Left colon (tissue), 2 donors: ENCODE results near the gene MLLT1. TPM values are rescaled to one million over a fixed set of nuclear protein-coding genes. Genes with fewer than 3 reads are reported as not detected.

Experiments used
- ATAC-seq: fragments of 200-7000 bp; cut with Tn5 transposase; one replicate; pipeline ENCODE4 v1.9.1; 2020; ENCODE audit warnings: mild to moderate bottlenecking, moderate library complexity
- DNase-seq, 2 donors: peaks; one replicate each; pipeline ENCODE4 v3.0.0-alpha.2; 2020
- intact Hi-C, 2 donors: fragments of 100-400 bp; cut with DNase I in 1 of 2; cut with micrococcal nuclease in 1 of 2; formaldehyde crosslinking; loops; one replicate each; pipeline versions ENCODE4 v1.11.2 to v1.14.0; 2022; cut with DNase I, micrococcal nuclease
- total RNA-seq, 2 donors: library from RNA; stranded (reverse); fragmentation: NEBNext Ultra II Directional; extraction: Animal tissue kit (Norgen Biotek cat#: 25700); gene quantifications; one replicate each; pipeline ENCODE4 v1.2.1, GENCODE V29; 2021
- donor health status: DM: no; HTN: no; CAD: no.
- donor health status: DM: yes; HTN: yes; CAD: no.

MLLT1 gene
- total RNA-seq, 2 donors from 2014 or later = 28.3 to 37.2 TPM

- ATAC-seq (no peak), DNase-seq (no peak)
- intact Hi-C loops = no loop called here
Measured at GRCh38 chr19:6262519-6262918, 17.3 kb downstream of the MLLT1 start.

GRCh38 chr19:6261883-6262282, 17.9 kb downstream of the MLLT1 start:
- DNase-seq = no peak
- ATAC-seq = no peak
- intact Hi-C loops = no loop called here

GRCh38 chr19:6260912-6261650, 18.7 kb downstream of the MLLT1 start:
- ATAC-seq (peak; percentile 37), DNase-seq (no peak)
- intact Hi-C loops = no loop called here

- no peak for DNase-seq
- intact Hi-C loops = no loop called here
- ATAC-seq = no peak
Measured at GRCh38 chr19:6260376-6260775, 19.4 kb downstream of the MLLT1 start.

GRCh38 chr19:6259312-6259861, 20.4 kb downstream of the MLLT1 start:
- no peak for DNase-seq
- intact Hi-C loops = no loop called here
- ATAC-seq = no peak

- intact Hi-C loops = no loop called here
- ATAC-seq (no peak), DNase-seq (no peak)
Measured at GRCh38 chr19:6258812-6259311, 20.9 kb downstream of the MLLT1 start.

GRCh38 chr19:6253954-6254733, 25.6 kb downstream of the MLLT1 start:
- DNase-seq (no peak), ATAC-seq (no peak)
- intact Hi-C loops = no loop called here

GRCh38 chr19:6252066-6252465, 27.7 kb downstream of the MLLT1 start:
- intact Hi-C loops = no loop called here
- DNase-seq (no peak), ATAC-seq (no peak)

- DNase-seq (no peak), ATAC-seq (no peak)
- intact Hi-C loops = no loop called here
Measured at GRCh38 chr19:6250909-6251308, 28.9 kb downstream of the MLLT1 start.

GRCh38 chr19:6250024-6250615, 29.7 kb downstream of the MLLT1 start:
- ATAC-seq (peak; percentile 57), DNase-seq (no peak)
- intact Hi-C loops = no loop called here

- intact Hi-C loops = no loop called here
- DNase-seq (no peak), ATAC-seq (no peak)
Measured at GRCh38 chr19:6249296-6249695, 30.5 kb downstream of the MLLT1 start.

GRCh38 chr19:6248844-6249243, 30.9 kb downstream of the MLLT1 start:
- ATAC-seq = no peak
- intact Hi-C loops = no loop called here
- DNase-seq = no peak

GRCh38 chr19:6248341-6248740, 31.4 kb downstream of the MLLT1 start:
- ATAC-seq = no peak
- intact Hi-C loops = no loop called here
- DNase-seq = no peak

GRCh38 chr19:6247007-6247288, 32.8 kb downstream of the MLLT1 start:
- ATAC-seq = no peak
- intact Hi-C loops = no loop called here
- DNase-seq = no peak

GRCh38 chr19:6246174-6247006, 33.4 kb downstream of the MLLT1 start:
- DNase-seq = no peak
- intact Hi-C loops = no loop called here
- ATAC-seq = no peak

- ATAC-seq (no peak), DNase-seq (no peak)
- intact Hi-C loops = no loop called here
Measured at GRCh38 chr19:6242677-6243076, 37.1 kb downstream of the MLLT1 start.

- no peak for DNase-seq
- intact Hi-C loops = no loop called here
- no peak for ATAC-seq
Measured at GRCh38 chr19:6241680-6242377, 37.9 kb downstream of the MLLT1 start.

GRCh38 chr19:6241056-6241455, 38.7 kb downstream of the MLLT1 start:
- ATAC-seq (no peak), DNase-seq (no peak)
- intact Hi-C loops = no loop called here
